ENCODE measurements around the gene MEOX2.

GRCh38 chr7:15628876-15629275, 57.6 kb downstream of the MEOX2 start:
- TF ChIP-seq CTCF (conservative IDR thresholded peaks at IDR 0.05) (no peak), EZH2 (IDR thresholded peaks at IDR 0.05; ENCODE audit: low read depth) (no peak)
